ENCODE data around the gene ZCRB1.

GRCh38 chr12:42281844-42282243 is 44.0 kb downstream of the ZCRB1 start:
- TF ChIP-seq EZH2 (IDR thresholded peaks at IDR 0.05; ENCODE audit: low read length, unreplicated experiment), result no peak
- no peak for TF ChIP-seq CTCF (conservative IDR thresholded peaks at IDR 0.05; ENCODE audit: low read depth, low read length)
- TF ChIP-seq EZH2phosphoT487 (IDR thresholded peaks at IDR 0.05; ENCODE audit: borderline replicate concordance, low read length), result no peak
